ENCODE results near the gene RABGGTB. TPM values are rescaled to one million over a fixed set of nuclear protein-coding genes. Genes with fewer than 3 reads are reported as not detected.
A peak's percentile ranks its signal among the peaks of the same experiment; 100 is the strongest.

Gene RABGGTB
- total and polyA plus RNA-seq, 9 of the 15 experiments (the other 6 are each of a cell fraction or from before 2014, with no cell fraction given) = 148 to 354 (median 206) TPM

- DNase-seq (ENCODE audit: extremely low read depth in 1 of 4, low spot score in 3 of 4) (no peak), FAIRE-seq (no peak), ATAC-seq (no peak)
- 78% methylated on average over 1 of the region's 1 CpG for WGBS (ENCODE audit: insufficient coverage, low coverage, missing lambda C conversion rate)
- H3K4me2 ChIP-seq (ENCODE audit: insufficient read depth, low read length) = no peak overlapping the region
- H3K4me1 ChIP-seq (replicated peaks in 1 of 2; ENCODE audit: control insufficient read depth in 2 of 2, insufficient read depth in 2 of 2, low read length in 2 of 2) = no peaks in the 10 kb centered on the region; a peak in 1 of 5 replicates
- no peaks in the 10 kb centered on the region for H4K20me1 ChIP-seq (replicated peaks; ENCODE audit: control insufficient read depth, insufficient read depth, low read length)
- H3K36me3 ChIP-seq (ENCODE audit: control insufficient read depth, insufficient read depth, low read length) = peaks cover 20% of the 10 kb centered on the region; the same call in 1 of the 3 replicates
- H3K27ac ChIP-seq (ENCODE audit: extremely low read depth, low read depth, low read length) = no peak overlapping the region
- H2AFZ ChIP-seq (ENCODE audit: low read depth, low read length) = no peak overlapping the region
- no peaks in the 10 kb centered on the region for H3K9me1 ChIP-seq (ENCODE audit: control insufficient read depth, insufficient read depth, low read length)
- TF ChIP-seq ATF3 (IDR thresholded peaks at IDR 0.05) = peak; percentile 68
- TF ChIP-seq ATF3 (CRISPR knock-in tag; conservative IDR thresholded peaks at IDR 0.05) = no peak
- no peak for TF ChIP-seq MAX (CRISPR knock-in tag; IDR thresholded peaks at IDR 0.05)
- TF ChIP-seq MEF2A (IDR thresholded peaks at IDR 0.05; ENCODE audit: control insufficient read depth, low read depth, low read length) = peak; percentile 64; the same call in 1 of the 2 replicates
- ChIA-PET POLR2A (interaction anchor here (0.9 kb wide), 1 partner anchor 20 kb away, joined by 3 read pairs; no protein-coding TSS in a partner anchor), CTCF (ENCODE audit: low intra/inter-chr PET ratio) (no interaction called here)
- H3K4me3 ChIP-seq = no peak overlapping the region
- BruUV-seq (replicated peaks) = no TSS peak
- in situ Hi-C loops (cut with MboI) (no loop called here), intact Hi-C loops (cut with micrococcal nuclease) (no loop called here)
- H3K27me3 ChIP-seq (ENCODE audit: control insufficient read depth in 2 of 2, insufficient read depth in 2 of 2, low read length in 2 of 2) = no peaks in the 10 kb centered on the region
- H3K79me2 ChIP-seq (ENCODE audit: control insufficient read depth, insufficient read depth, low read length) = no peaks in the 10 kb centered on the region
- no peaks in the 10 kb centered on the region for H3K9me3 ChIP-seq (replicated peaks; ENCODE audit: control insufficient read depth, insufficient read depth, low read depth, low read length)
- no peak overlapping the region for H3K9ac ChIP-seq (ENCODE audit: insufficient read depth in 1 of 2, low read depth in 2 of 2, low read length in 2 of 2)
Measured at GRCh38 chr1:75765697-75766355, 20.2 kb upstream of the RABGGTB start.

Measured in K562 (cell line).